HepG2 (cell line): ENCODE measurements around the gene REM2. TPM values are rescaled to one million over a fixed set of nuclear protein-coding genes. Genes with fewer than 3 reads are reported as not detected.

Source experiments
- ARNT2 ChIP-seq: sonication (generic); formaldehyde crosslinking; IDR thresholded peaks from 2 replicates; pipeline ENCODE4 v1.8.0; 2022; ENCODE audit warnings: mild to moderate bottlenecking, low read depth, missing genetic modification reagents, moderate library complexity
- MAFF ChIP-seq: IDR thresholded peaks from 2 replicates; pipeline ENCODE4 v1.6.1; 2011; ENCODE audit warnings: low read depth, low read length, improper control_type of control experiment
- MAFK ChIP-seq, 2 experiments: IDR thresholded peaks in 1 of 2; conservative IDR thresholded peaks in 1 of 2; 2 replicates each; pipeline ENCODE4 v1.6.1; 2011; ENCODE audit warnings: improper control_type of control experiment in 2 of 2, low read length in 2 of 2
- MXI1 ChIP-seq: IDR thresholded peaks from 3 replicates; pipeline ENCODE4 v1.6.1; 2012; ENCODE audit warnings: low read depth, low read length, inconsistent platforms, borderline replicate concordance
- NFE2L1 ChIP-seq: sonication (generic); formaldehyde crosslinking; IDR thresholded peaks from 2 replicates; pipeline ENCODE4 v1.4.0; 2020; ENCODE audit warnings: missing genetic modification reagents, mild to moderate bottlenecking, borderline replicate concordance
- SOX6 ChIP-seq, 2 experiments: fragments of 450-650 bp in 1 of 2; sonication (generic) in 1 of 2; formaldehyde crosslinking in 1 of 2; IDR thresholded peaks; 2 replicates each; pipeline versions ENCODE4 v1.4.0 to v1.6.1; 2017 to 2020; ENCODE audit warnings: antibody characterized with exemption in 1 of 2, mild to moderate bottlenecking in 1 of 2, missing genetic modification reagents in 1 of 2
- SP5 ChIP-seq: IDR thresholded peaks from 2 replicates; pipeline ENCODE4 v1.6.1; 2016; ENCODE audit warnings: low read depth, borderline replicate concordance
- SRF ChIP-seq: IDR thresholded peaks from 2 replicates; pipeline ENCODE4 v1.6.1; 2011; ENCODE audit warnings: mild to moderate bottlenecking, low read depth, low read length, moderate library complexity
- TCF7L2 ChIP-seq: IDR thresholded peaks from 2 replicates; pipeline ENCODE4 v1.6.1; 2011; ENCODE audit warnings: mild to moderate bottlenecking, low read depth, low read length, moderate library complexity
- ZNF251 ChIP-seq: sonication (generic); formaldehyde crosslinking; IDR thresholded peaks from 2 replicates; pipeline ENCODE4 v1.9.0; 2021; ENCODE audit warnings: mild to moderate bottlenecking, missing genetic modification reagents
- ZNF713 ChIP-seq: sonication (generic); formaldehyde crosslinking; IDR thresholded peaks from 2 replicates; pipeline ENCODE4 v1.4.0; 2020; ENCODE audit warnings: mild to moderate bottlenecking, missing genetic modification reagents
- ZNF83 ChIP-seq: sonication (generic); formaldehyde crosslinking; IDR thresholded peaks from 2 replicates; pipeline ENCODE4 v1.4.0; 2020; ENCODE audit warnings: missing genetic modification reagents, mild to moderate bottlenecking, borderline replicate concordance
- ZZZ3 ChIP-seq: sonication (generic); formaldehyde crosslinking; IDR thresholded peaks from 2 replicates; pipeline ENCODE4 v1.4.0; 2020; ENCODE audit warnings: missing genetic modification reagents, mild to moderate bottlenecking, borderline replicate concordance
- polyA plus RNA-seq, 8 experiments: library from polyadenylated mRNA; depleted of rRNA in 3 of 8; stranded (reverse) in 7 of 8; unstranded in 1 of 8; fragments of >200 nt; fragmentation: Illumina TruSeq in 4 of 8; extraction: Trizol in 4 of 8; gene quantifications; 2 replicates each; pipeline versions ENCODE4 v1.2.1 to v1.2.3, GENCODE V29; 2011 to 2016; ENCODE audit warnings: low read depth in 4 of 8, missing spikeins in 1 of 8, mixed read lengths in 1 of 8; ENCODE audit not compliant: insufficient read depth in 1 of 8
- total RNA-seq, 5 experiments: library from RNA; depleted of rRNA; stranded (reverse); fragments of >200 nt; fragmentation: Illumina TruSeq; extraction: Trizol; gene quantifications; 2 replicates each; pipeline ENCODE4 v1.2.3, GENCODE V29; 2016; ENCODE audit warnings: low read depth in 1 of 5
- TF ChIP-seq, protein P1 (sequence below): sonication (generic); formaldehyde crosslinking; IDR thresholded peaks from 2 replicates; pipeline ENCODE4 v1.4.0; 2020; ENCODE audit warnings: missing genetic modification reagents, borderline replicate concordance
- TF ChIP-seq, protein P2 (sequence below): IDR thresholded peaks from 2 replicates; pipeline ENCODE4 v1.6.1; 2012; ENCODE audit warnings: low read length, improper control_type of control experiment
- TF ChIP-seq, protein P3 (sequence below): sonication (generic); formaldehyde crosslinking; IDR thresholded peaks from 2 replicates; pipeline ENCODE4 v1.5.0; 2020; ENCODE audit warnings: missing genetic modification reagents

Gene REM2
- total and polyA plus RNA-seq, 2 of the 13 experiments (the other 11 are each of a cell fraction or from before 2014, with no cell fraction given) = 0.20 TPM; not detected in 1

DNA sequence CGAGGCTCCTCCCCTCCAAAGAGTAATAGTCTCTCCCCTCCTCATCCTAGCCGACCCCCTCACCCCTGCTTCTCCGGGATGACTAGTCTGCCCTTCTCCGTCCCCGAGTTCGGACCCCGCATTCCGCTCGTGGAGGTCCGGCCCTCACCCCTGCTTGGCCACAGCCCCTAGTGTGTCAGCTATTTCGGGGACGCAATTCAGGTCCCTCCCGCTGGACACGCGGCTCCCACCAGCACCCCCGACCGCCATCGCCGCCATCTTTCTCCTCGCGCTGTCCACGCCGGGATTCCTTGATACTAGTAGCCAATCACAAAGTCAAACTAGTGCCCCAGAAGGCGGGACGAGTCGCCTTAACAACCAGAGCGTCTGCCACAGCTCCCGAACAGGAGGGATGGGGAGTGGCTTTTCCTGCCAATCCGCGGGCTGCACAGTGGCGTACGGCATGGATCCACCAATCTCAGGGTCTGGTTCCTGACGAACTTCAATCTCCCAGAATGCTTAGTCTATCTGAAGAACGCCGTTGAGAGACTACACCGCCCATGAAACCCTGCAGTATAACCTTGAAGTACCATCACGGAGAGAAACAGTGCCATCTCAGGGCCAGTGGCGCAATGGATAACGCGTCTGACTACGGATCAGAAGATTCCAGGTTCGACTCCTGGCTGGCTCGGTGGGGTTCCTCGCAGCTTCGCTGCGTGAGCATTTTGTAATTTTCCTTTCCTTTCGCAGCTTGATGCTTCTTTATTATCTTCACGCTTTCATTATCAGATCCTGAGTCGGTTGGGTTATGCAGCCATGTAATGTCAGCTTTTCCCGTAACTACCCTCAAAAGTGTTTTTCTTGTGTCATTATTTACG lies 46.3 kb downstream of the REM2 start, which contains the start of gene PRMT5 (continued):
- TF ChIP-seq, protein P1, sequence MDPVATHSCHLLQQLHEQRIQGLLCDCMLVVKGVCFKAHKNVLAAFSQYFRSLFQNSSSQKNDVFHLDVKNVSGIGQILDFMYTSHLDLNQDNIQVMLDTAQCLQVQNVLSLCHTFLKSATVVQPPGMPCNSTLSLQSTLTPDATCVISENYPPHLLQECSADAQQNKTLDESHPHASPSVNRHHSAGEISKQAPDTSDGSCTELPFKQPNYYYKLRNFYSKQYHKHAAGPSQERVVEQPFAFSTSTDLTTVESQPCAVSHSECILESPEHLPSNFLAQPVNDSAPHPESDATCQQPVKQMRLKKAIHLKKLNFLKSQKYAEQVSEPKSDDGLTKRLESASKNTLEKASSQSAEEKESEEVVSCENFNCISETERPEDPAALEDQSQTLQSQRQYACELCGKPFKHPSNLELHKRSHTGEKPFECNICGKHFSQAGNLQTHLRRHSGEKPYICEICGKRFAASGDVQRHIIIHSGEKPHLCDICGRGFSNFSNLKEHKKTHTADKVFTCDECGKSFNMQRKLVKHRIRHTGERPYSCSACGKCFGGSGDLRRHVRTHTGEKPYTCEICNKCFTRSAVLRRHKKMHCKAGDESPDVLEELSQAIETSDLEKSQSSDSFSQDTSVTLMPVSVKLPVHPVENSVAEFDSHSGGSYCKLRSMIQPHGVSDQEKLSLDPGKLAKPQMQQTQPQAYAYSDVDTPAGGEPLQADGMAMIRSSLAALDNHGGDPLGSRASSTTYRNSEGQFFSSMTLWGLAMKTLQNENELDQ (CRISPR knock-in tag) = peak; percentile 95
- TF ChIP-seq ZNF251 (CRISPR knock-in tag) (peak; percentile 97), ZNF713 (peak; percentile 86; the same call in 1 of the 2 replicates), MAFF (peak; percentile 21; the same call in 1 of the 2 replicates), SRF (peak; percentile 76), ZZZ3 (CRISPR knock-in tag) (peak; percentile 66), ZNF83 (CRISPR knock-in tag) (peak; percentile 81; the same call in 1 of the 2 replicates), MXI1 (peak; percentile 98; the same call in 2 of the 3 replicates), NFE2L1 (CRISPR knock-in tag) (no peak; the same call in 1 of the 2 replicates), TCF7L2 (no peak), MAFK (conservative IDR thresholded peaks at IDR 0.05 in 1 of 2, IDR thresholded peaks at IDR 0.05 in 1 of 2; ENCODE audit: low read length in 2 of 2) (peak in 1 of 2 experiments; percentile 17; a peak in 3 of 4 replicates), SOX6 (IDR thresholded peaks at IDR 0.05) (no peak), SOX6 (CRISPR knock-in tag; IDR thresholded peaks at IDR 0.05) (peak; percentile 86), ARNT2 (peak; percentile 99), SP5 (CRISPR knock-in tag) (peak; percentile 81)
- TF ChIP-seq, protein P2, sequence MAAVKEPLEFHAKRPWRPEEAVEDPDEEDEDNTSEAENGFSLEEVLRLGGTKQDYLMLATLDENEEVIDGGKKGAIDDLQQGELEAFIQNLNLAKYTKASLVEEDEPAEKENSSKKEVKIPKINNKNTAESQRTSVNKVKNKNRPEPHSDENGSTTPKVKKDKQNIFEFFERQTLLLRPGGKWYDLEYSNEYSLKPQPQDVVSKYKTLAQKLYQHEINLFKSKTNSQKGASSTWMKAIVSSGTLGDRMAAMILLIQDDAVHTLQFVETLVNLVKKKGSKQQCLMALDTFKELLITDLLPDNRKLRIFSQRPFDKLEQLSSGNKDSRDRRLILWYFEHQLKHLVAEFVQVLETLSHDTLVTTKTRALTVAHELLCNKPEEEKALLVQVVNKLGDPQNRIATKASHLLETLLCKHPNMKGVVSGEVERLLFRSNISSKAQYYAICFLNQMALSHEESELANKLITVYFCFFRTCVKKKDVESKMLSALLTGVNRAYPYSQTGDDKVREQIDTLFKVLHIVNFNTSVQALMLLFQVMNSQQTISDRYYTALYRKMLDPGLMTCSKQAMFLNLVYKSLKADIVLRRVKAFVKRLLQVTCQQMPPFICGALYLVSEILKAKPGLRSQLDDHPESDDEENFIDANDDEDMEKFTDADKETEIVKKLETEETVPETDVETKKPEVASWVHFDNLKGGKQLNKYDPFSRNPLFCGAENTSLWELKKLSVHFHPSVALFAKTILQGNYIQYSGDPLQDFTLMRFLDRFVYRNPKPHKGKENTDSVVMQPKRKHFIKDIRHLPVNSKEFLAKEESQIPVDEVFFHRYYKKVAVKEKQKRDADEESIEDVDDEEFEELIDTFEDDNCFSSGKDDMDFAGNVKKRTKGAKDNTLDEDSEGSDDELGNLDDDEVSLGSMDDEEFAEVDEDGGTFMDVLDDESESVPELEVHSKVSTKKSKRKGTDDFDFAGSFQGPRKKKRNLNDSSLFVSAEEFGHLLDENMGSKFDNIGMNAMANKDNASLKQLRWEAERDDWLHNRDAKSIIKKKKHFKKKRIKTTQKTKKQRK = no peak
- TF ChIP-seq, protein P3, sequence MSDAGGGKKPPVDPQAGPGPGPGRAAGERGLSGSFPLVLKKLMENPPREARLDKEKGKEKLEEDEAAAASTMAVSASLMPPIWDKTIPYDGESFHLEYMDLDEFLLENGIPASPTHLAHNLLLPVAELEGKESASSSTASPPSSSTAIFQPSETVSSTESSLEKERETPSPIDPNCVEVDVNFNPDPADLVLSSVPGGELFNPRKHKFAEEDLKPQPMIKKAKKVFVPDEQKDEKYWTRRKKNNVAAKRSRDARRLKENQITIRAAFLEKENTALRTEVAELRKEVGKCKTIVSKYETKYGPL (CRISPR knock-in tag) = peak; percentile 95
